DOHH2 (cell line): ENCODE measurements around the gene TULP4.

Source experiments
- CTCF ChIP-seq: fragments of 200-600 bp; sonication (generic); IDR thresholded peaks from one replicate; pipeline ENCODE4 v1.5.1; 2014; ENCODE audit warnings: antibody characterized with exemption, mild to moderate bottlenecking, low read depth, low read length; ENCODE audit not compliant: poor library complexity, severe bottlenecking
- EZH2phosphoT487 ChIP-seq: fragments of 200-600 bp; sonication (generic); IDR thresholded peaks from 2 replicates; pipeline ENCODE4 v1.6.1; 2017; ENCODE audit warnings: borderline replicate concordance, mild to moderate bottlenecking, antibody characterized with exemption, low read length, moderate library complexity, mixed read lengths

GRCh38 chr6:158560836-158561320, 248.6 kb downstream of the TULP4 start:
- TF ChIP-seq CTCF = no peak
- no peak for TF ChIP-seq EZH2phosphoT487
